ENCODE measurements around the gene UBD. TPM values are rescaled to one million over a fixed set of nuclear protein-coding genes. Genes with fewer than 3 reads are reported as not detected.

The UBD gene
- total and polyA plus RNA-seq, 10 of the 15 experiments (the other 5 are each of a cell fraction or from before 2014, with no cell fraction given), result 23.4 to 101 (median 35.7) TPM

- TF ChIP-seq ZBTB40 (IDR thresholded peaks at IDR 0.05; ENCODE audit: borderline replicate concordance) (no peak), SIN3A (IDR thresholded peaks at IDR 0.05; ENCODE audit: low read depth, low read length) (no peak), USF2 (IDR thresholded peaks at IDR 0.05; ENCODE audit: borderline replicate concordance, low read depth, low read length) (no peak), STAT1 (conservative IDR thresholded peaks at IDR 0.05) (no peak), SKIL (IDR thresholded peaks at IDR 0.05; ENCODE audit: low read depth, poor library complexity, severe bottlenecking) (no peak), GATAD2B (conservative IDR thresholded peaks at IDR 0.05; ENCODE audit: low read depth) (no peak), SREBF1 (IDR thresholded peaks at IDR 0.05; ENCODE audit: low read length) (no peak), ESRRA (IDR thresholded peaks at IDR 0.05; ENCODE audit: low read length) (no peak), ZNF384 (IDR thresholded peaks at IDR 0.05; ENCODE audit: borderline replicate concordance, low read depth, low read length) (no peak), PKNOX1 (IDR thresholded peaks at IDR 0.05) (no peak), MTA2 (IDR thresholded peaks at IDR 0.05; ENCODE audit: low read depth) (no peak)
Observed at GRCh38 chr6:29531668-29532067, 27.9 kb downstream of the UBD start (continued).

All from GM12878 (cell line).